Hematopoietic multipotent progenitor cell treated with erythropoietin and hydrocortisone succinate and interleukin-3 and kit ligand, for 17 days (in vitro differentiated cells): ENCODE results near the gene SHC4.

Source experiments
- DNase-seq: peaks from one replicate; pipeline ENCODE4 v3.0.0-alpha.2; 2015; ENCODE audit warnings: low spot score

The SHC4 gene

DNA sequence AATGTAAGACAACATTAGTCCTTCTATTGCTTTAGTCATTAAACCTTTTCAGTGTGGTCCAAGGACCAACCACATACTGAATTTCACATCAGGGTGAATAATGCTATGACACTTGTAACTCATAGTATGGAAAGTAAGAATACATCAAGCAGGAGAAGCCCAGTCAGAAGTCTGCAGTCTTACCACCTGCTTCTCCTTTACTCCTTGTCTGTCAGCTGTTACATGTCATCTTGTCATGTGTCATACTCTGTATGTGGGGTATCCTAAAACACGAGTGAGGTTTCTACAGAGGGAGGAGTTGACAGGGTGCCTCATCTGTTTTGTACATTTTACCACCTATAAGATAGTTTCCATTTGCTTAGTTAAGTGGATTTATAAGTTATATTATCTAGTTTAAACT, 118.6 kb downstream of the SHC4 start:
- no peak for DNase-seq

DNA sequence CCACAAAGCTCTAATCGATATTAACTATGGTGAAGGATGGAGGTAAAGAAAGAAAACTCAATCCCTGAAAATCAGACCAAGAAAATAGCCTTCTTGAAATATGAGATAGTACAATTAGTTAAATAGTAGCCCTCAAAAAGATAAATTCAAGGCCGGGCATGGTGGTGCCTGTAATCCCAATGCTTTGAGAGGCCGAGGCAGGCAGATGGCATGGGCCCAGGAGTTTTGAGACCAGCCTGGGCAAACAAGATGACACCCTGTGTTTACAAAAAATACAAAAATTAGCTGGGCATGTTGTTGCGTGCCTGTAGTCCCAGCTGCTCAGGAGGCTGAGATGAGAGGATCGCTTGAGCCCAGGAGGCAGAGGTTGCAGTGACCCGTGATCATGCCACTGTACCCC, 121.2 kb downstream of the SHC4 start:
- no peak for DNase-seq

DNA sequence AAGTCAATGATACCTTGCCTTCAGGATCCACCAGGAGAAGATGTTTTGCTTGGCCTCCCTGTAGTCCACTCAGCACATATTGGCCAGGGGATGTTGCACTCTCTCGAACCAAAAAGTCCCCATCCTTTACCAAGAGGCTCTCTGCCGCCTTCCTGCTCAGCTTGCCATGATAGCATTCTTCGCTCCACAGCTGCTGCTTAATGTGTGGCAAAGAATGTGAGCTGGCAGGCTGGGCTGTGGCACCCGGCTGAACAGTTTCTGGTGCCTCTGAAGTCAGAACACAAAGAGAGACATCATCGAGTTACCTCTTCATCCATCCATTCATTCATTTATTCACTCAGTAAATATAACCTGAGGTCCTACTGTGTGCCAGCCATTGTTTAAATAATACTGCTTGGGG, 129.0 kb downstream of the SHC4 start:
- no peak for DNase-seq

DNA sequence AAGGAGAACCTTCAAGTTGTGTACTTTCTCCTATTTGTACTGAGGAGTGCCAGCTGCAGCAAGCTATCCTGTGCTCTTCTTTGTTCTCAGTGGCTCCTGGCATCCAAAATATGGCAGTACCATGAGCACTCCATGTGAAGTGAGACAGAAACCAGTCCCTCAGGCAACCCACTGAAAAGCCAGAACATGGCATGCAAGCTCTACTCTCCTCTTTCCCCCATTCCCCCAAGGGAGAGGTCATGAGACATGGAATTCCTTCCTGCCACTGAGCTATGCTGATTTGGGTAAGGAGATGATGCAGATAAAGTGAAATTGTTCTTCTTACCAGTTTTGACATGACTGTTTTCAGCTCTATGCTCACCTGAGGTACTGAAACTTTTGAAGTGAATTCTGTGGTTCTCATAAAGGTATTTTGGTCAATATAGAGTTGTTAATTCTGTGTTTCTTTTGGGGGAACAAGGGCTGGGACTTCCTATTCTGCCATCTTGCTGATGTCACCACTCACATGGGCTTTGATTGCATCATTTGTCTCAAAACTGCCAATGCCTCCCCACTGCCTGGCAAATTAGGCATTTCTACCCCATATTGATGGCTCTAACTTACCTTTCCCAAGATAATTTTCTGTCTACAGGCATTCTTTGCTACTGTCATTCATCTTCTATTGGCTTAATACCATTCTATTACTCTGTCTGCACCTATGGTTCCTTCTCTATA, 130.0 kb downstream of the SHC4 start:
- DNase-seq, result no peak

DNA sequence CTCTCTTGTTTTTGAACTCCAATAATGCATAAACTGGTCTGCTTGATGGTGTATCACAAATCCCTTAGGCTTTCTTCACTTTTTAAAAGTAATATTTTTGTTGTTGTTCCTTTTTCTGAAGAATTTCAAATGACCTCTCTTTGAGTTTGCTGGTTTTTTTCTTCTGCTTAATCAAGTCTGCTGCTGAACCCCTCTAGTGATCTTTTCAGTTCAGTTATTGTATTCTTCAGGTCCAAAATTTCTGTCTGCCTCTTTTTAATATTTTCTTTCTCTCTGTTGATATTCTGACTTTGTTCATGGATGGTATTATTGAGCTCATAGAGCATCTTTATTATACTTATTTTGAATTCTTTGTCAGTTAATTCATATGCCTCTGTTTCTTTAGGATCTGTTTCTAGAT, 131.1 kb downstream of the SHC4 start:
- DNase-seq, result no peak

DNA sequence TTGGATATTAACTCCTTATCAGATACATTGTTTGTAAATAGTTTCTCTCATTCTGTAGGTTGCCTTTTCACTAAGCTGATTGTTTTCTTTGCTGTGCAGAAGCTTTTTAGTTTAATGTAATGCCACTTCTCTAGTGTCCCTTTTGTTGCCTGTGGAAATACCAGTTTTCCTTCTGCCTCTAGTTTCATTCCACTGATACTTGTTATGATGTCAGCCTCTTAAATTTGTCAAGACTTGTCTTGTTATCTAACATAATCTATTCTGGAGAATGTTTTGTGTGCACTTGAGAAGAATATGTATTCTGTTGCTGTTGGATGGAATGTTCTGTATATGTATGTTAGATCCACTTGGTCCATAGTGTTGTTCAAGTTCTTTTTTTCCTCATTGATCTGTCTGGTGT, 134.8 kb downstream of the SHC4 start:
- DNase-seq, result no peak

DNA sequence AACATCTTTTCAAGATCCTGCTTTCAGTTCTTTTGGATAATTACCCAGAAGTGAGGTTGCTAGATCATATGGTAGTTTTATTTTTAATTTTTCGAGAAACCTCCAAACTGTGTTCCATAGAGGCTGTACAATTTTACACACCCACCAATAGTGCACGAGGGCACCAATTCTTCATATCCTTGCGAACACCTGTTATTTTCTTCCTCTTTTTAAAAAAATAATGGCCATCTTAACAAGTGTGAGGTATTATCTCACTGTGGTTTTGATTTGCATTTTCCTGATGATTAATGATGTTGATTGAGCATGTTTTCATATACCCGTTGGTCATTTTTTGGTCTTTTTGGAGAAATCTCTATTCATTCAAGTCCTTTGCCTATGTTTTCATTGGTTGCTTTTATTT, 135.2 kb downstream of the SHC4 start:
- no peak for DNase-seq

DNA sequence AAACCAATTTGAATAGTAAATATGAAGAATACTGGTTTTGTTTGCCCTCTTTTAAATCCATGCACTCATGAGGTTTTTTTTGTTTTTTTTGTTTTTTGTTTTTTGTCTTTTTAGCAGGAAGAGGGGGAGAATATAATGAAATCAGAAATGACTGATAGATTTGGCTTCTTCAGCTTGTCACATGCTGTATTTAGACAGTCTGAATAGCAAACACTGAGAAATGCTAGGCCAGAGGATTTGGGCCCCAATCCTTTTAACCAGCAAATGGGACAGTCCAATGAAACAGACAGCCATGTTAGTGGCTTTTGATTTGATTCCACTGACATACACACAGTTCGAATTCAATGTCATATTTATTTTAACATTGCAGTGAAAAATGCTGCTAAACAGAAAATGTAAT, 138.6 kb downstream of the SHC4 start:
- no peak for DNase-seq

DNA sequence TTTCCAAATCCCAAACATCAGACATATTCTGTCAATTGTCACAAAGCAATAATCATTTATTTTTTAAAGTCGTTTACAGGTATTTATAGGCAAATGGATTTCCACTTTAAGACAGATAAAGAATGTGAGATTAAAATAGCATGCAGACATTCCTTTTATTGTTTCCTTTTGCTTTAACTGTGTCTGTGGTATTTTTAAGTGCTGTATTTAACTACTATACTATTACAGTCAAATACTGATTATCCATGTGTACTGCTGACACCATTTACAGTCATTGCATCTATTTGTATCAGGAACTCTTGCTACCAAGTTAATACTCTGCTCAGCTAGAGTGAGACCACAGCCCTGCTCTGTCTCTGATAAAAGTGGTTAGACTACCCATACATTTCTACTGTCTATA, 140.0 kb downstream of the SHC4 start:
- DNase-seq, result no peak

DNA sequence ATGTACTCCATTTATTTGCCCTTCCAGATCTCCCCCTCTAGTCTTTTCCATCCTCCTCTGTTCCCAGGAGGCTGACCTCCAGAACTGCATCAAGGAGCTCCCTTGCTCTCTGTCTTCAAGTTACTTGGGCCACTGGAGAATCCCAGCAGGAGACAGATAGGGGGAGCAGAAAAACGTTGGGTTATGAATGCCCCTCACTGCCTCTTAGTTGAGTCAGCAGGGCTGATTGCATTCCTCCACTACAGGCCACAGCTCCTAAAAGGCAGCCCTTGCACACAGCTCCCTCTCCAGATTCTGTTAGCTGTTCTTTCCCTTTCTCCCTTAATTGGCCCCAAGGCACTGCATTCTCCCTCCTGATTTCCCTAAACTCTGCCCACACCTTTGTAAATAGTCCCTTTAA, 140.5 kb downstream of the SHC4 start:
- no peak for DNase-seq

DNA sequence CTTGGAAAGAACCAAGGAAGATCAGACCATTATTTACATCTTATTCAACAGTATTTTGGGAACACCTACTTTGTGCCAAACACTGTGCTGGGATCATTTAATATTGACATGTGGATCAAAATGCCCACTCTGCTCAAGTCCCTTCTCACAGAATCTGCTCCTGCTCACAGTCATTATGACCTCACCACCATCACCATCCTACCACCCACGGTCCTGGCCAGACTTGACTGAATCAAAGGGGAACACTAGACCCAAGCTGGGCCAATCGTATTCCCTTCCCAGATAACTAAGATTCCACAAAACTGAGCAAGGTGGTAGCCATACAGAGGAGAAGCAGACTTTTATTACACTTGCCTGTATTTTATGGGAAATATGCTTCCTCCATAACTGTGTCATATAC, 149.4 kb downstream of the SHC4 start:
- DNase-seq, result no peak

DNA sequence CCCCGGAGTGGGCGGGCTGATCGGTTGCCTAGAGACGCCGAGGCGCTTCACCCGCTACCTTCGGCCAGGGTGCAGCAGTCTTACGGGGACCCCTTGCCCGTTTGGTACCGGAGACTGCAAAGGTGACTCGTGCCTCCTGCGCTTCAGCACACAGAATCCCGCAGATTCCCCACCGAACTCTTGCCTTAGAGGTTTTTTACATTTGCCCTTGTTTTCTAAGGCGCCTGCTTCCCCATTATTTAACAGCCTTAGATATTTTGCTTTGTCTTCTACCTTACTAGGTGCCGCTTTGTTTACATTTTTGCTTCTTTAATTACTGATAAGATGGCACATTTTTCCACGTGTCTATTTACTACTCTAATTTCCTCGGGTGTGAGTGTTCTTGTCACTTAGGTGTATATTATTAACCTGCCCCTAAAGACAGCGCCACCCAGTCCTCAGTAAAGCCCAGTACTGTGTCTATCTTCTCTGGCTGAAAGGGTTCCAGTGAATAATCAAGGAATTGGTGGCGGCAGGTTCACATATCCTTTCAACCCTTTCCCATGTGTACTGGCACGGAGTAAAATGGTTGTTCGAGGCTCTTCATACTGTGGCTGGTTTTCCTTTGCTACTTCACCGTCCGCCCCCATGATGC, 152.3 kb downstream of the SHC4 start:
- DNase-seq, result no peak

DNA sequence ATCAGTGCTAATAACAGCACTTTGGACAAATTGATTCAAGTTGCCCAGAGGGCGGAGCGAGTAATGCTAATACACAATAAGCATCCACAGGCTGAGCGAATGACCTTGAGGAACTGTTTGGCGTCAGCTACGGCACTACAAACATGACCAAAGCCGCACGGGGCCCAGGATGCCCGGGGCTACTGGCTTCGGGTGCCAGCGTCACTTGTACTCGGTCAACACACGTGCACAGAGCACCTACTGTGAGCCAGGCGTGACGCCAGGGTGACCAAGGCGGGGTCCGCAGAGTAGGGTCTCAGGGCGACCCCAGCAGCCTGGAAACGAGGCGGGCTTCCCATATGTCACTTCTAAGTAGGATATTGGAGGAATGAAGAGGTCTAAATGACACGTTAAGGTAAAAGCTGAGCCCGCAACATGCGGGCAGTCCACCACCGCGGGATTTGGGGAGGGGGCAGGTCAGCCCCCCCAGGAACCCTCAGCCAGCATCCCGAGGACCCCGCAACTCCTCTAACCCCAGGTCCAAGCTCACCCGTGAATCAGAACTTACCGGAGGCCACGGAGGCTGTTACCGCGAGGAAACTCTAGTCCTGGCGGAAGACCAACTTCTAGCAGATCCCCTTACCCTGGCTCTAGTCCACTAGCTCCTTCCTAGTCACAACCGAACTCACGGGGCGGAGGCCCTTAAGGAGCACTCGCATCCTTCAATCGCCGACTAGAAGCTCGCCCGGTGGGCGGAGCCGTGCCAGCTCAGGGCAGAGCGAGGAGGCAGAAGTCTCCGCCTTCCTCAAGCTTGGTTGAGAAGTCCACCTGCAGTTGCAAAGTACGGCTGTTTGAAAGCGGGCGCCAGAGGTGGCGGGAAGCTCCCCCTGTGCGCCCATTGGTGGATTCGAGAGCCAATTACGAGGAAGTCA, 153.1 kb downstream of the SHC4 start, which contains the start of gene CEP152:
CEP152 (minus strand) TSS at position 656 of the 911 bp plus-strand sequence. CDS start 5,420 bp downstream, outside the sequence.
- DNase-seq, result peak; percentile 100

DNA sequence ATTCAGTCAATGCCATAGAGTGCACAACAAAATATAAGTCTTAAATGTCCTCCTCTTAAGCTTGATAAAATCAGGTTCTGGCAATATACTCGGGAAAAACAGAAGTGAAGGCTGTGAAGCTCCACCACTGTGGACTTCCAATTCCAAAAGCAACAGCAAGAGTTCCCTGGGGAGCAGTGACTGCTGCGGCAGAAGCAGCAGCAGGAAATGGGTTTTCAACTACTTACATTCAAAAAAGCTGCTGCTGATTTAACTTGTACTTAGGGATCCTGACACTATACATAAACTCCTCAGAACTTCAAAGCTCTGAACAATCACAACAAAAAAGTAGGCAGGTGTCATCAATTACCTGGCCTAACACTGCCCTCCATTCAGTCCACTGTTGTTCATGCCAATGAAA, 157.6 kb downstream of the SHC4 start:
- no peak for DNase-seq

DNA sequence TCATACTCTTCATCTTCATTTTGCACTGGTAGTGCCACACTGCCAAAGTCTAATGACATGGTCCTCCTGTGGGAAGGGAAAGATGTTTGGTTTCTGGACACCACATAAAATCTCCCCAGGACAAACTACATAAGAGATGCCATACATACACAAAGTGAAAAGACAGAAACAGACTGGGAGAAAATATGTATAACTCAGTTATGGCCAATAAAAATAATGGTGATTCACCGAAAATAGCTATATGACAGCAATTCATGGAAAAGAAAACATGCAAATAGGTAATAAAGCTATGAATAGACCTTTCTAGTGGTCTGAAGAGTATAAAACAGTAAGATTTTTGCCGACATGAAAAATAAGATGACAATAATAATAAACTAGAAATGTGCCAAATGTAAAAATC, 158.1 kb downstream of the SHC4 start:
- DNase-seq, result no peak

DNA sequence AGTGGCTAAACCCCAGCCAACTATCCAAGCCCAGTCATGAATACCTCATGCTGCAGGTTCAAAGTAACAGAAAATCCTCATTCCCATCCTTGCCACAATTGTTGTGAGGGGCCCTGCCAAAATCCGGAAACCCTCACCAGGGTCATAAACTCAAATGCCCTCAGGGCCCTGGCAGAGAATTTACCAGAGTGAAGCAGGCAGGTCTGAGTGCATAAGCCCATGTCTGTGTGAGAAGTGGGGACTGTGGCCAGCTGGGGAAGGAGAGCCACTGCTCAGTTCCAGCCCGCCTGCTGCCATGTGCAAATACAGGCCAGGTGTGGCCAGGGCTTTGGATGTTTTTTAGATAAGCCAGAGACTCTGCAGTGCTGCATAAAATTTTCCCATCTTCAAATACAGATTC, 159.8 kb downstream of the SHC4 start:
- no peak for DNase-seq

DNA sequence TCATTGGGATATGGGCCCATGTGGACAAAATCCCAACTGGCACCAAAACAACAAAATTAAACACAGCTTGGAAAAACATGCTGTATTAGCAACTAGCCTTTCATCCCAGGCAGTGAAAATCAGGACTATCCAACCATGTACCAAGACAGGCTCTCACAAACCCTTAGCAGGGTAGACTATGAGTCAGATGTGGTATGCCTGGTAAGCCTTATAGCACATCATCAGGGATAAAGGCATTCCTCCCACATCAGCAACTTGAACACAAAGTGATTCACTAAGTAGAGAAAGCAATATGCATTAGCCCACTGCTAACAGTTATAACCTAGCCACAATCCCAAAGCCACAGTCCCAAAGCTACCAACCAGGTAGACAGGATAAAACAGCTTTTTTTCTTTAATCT, 160.9 kb downstream of the SHC4 start:
- DNase-seq, result no peak

DNA sequence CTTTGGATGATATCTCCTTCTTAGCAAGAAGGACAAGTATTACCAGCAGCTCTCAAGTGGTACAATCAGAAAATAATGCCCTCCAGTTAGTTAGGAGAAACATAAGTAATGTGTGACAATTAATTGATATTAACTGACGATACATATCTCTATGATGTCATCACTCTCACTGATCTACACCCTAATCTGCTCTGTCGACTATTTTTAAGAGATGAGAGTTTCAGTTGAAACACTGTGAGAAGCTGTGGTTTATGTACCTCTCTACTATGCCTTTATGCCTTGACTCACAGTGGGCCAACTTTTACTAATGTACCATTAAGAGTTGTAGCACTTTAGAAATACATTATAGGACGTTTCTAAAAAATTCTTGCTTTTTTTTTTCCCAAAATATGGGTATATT, 161.5 kb downstream of the SHC4 start:
- no peak for DNase-seq

DNA sequence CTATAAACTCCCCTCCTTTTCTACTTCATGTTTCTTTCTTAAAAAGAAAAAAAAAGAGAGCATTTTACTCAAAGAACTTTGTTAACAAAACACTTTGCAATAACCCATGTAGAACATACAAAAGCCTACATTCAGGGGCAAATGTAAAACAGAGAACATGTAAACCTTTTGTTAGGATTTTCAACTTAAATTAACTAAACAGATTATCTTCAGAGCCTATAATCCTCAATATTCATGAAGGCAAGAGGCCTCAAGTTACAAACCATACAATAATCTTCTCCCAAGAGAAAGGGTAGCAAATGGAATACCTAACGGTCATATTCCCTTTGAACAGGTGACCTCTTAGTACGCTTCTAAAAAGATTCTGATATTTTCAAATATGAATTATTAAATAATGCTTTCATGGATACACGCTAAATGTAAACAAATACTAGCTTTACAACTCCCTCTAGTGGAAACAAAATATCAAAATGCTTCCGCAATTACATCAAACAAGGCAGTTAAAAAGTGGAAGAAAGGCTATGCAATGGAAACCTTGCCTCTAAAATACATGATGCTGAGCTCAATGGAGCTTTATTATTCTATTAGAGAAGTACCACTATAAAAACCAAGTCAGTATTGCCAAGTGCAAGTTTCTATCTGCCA, 162.8 kb downstream of the SHC4 start:
- DNase-seq, result peak; percentile 76

DNA sequence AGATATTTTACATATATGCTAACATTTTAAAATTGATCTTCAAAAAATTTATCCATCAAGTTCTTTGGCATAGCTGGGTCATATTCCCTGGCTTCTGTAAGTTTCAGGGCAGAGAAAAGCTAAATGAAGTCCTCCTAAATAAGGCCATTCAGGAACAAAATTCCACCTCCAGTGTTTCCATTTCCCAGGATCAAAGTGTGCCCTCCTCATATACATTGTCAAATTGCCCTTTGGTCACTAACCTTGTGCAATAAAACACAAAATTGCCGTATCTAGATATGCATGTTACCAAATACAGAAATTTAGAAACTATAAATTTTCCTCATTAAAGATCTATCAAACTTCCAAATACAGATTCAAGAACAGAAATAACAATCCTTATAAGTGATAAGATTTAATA, 163.5 kb downstream of the SHC4 start:
- no peak for DNase-seq

DNA sequence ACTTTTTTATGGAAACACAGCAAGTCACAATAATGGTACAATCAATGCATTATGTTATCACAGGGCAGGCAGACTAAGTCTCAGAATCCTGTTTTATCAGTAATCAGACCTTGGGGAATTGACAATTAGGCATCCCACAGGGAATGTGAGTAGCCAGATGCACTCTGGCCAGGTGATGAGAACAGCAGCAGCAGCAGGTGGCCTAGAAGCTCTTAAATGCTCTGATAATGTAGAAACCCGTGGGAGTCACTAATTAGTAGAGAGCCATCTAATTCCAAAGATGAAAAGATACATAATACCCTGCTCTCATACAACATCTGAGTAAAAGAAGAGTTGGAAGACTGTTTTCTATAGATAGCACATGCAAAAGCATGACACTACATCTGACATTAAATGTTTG, 165.4 kb downstream of the SHC4 start:
- DNase-seq, result no peak

DNA sequence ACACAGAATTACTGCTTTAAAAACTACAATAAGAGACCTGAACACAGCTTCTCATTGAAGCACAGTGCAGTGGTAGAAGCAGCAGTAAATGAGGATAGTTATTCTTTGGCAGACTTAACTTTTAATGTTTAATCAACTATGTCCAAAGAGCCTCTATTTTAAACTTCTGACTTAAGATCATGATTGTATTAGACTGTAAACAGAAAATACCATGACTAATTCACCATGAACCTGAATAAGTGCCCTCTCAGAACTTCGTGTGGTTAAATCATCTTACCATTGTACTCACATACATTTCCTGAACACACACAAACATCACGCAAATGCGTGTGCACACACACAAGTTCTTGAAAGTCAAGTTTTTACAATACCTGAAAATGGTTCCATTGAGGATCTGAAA, 166.8 kb downstream of the SHC4 start:
- DNase-seq, result no peak

DNA sequence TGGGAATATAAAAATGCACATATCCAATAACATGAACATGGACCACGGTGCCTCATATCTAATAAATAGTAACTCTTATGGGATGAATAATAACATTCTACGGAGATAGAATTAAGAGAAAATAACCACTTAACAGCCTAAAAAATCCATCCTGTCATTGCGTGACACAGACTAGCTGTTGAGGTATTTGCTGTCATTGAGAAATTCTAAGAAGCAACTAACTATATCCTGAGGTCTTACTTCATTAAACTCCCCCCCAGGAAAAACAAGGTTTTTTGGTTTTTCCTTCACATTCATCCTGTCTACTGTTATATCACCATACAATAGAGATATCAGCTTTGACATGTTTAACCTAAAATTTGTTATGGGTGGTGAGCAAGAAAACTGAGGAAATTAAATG, 167.2 kb downstream of the SHC4 start:
- DNase-seq, result no peak
